Peyer's patch (tissue), 4 donors: Measurements from ENCODE around the gene SBF2.

Source experiments
- CTCF ChIP-seq, 6 experiments: fragments of 450-650 bp in 4 of 6; fragments of 200-600 bp in 2 of 6; sonication (generic) in 1 of 6; IDR thresholded peaks; one replicate each; pipeline ENCODE4 v1.5.1; 2017 to 2019; ENCODE audit warnings: antibody characterized with exemption in 6 of 6, mild to moderate bottlenecking in 3 of 6, moderate library complexity in 1 of 6
- POLR2A ChIP-seq, 2 donors: fragments of 450-650 bp; IDR thresholded peaks; one replicate each; pipeline ENCODE4 v1.5.1; 2017; ENCODE audit warnings: antibody characterized with exemption in 2 of 2, mild to moderate bottlenecking in 2 of 2, moderate library complexity in 2 of 2

DNA sequence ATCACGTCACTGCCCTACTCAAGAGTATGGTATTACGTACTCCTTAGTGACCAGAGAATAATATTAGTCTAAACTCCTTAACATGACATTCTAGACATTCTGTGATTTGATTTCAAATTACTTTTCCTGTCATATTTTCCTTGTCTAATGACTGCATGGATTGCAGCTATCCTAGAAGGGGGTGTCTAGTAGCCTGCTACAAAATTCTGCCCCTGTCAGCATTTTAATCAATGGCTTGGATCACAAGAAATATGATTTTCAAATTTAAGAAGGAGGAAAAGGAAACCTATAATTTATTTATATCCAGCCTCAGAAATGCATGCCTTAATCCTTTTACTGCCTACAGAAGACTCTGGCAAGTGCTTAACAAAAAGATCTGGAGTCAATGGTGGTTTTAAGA is 413.4 kb downstream of the SBF2 start:
- TF ChIP-seq CTCF (IDR thresholded peaks at IDR 0.05), result no peak
- TF ChIP-seq POLR2A (IDR thresholded peaks at IDR 0.05), result no peak
